Activated naive CD8-positive, alpha-beta T cell treated with anti-CD3 and anti-CD28 coated beads for 36 hours (primary cell): ENCODE data around the gene MXRA7. TPM values are rescaled to one million over a fixed set of nuclear protein-coding genes. Genes with fewer than 3 reads are reported as not detected.

Experiments used
- DNase-seq: peaks from one replicate; pipeline ENCODE4 v3.0.0; 2021
- H3K27ac Mint-ChIP-seq: one replicate; pipeline ENCODE4 v1.8.0; 2022; ENCODE audit warnings: mild to moderate bottlenecking, moderate library complexity, mixed read lengths
- H3K27me3 Mint-ChIP-seq: one replicate; pipeline ENCODE4 v1.8.0; 2022; ENCODE audit warnings: mild to moderate bottlenecking, mixed read lengths
- H3K36me3 Mint-ChIP-seq: one replicate; pipeline ENCODE4 v1.8.0; 2021; ENCODE audit warnings: mild to moderate bottlenecking, mixed read lengths
- H3K4me1 Mint-ChIP-seq: one replicate; pipeline ENCODE4 v1.8.0; 2021; ENCODE audit warnings: mixed read lengths
- H3K4me3 Mint-ChIP-seq: one replicate; pipeline ENCODE4 v1.8.0; 2022; ENCODE audit warnings: mild to moderate bottlenecking, moderate library complexity, mixed read lengths
- H3K9me3 Mint-ChIP-seq: one replicate; pipeline ENCODE4 v1.8.0; 2022; ENCODE audit warnings: mixed read lengths
- total RNA-seq, 2 experiments: library from RNA; stranded (reverse); gene quantifications; one replicate each; pipeline ENCODE4 v1.2.3, GENCODE V29; 2021

MXRA7 gene
- total RNA-seq, 2 experiments from 2014 or later: 13.7 to 14.8 TPM

DNA sequence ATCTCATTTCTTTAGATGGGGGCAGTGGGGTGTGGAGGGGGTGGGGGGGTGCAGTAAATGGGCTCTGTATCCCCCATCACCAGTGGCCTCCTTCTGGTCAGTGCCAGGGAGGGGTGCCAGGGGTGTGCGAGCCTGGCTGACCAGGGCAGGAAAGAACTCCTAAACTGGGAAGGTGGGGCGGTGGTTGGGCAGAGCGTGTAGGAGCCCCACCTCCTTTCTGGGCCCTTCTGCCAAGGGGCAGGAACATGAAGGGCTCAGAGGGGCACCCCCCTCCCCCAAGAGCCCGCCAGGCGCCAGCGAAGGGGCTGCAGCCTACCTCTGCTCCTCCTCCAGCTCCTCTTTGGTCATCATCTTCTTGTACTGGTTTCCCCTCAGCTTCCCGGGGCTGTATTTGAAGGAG, 26.0 kb downstream of the MXRA7 start:
- H3K36me3 Mint-ChIP-seq: no peaks in the 10 kb centered on the region
- H3K4me3 Mint-ChIP-seq: no peak overlapping the region
- H3K4me1 Mint-ChIP-seq: no peaks in the 10 kb centered on the region
- no peak for DNase-seq
- H3K9me3 Mint-ChIP-seq: no peaks in the 10 kb centered on the region
- no peaks in the 10 kb centered on the region for H3K27me3 Mint-ChIP-seq
- H3K27ac Mint-ChIP-seq: no peak overlapping the region

DNA sequence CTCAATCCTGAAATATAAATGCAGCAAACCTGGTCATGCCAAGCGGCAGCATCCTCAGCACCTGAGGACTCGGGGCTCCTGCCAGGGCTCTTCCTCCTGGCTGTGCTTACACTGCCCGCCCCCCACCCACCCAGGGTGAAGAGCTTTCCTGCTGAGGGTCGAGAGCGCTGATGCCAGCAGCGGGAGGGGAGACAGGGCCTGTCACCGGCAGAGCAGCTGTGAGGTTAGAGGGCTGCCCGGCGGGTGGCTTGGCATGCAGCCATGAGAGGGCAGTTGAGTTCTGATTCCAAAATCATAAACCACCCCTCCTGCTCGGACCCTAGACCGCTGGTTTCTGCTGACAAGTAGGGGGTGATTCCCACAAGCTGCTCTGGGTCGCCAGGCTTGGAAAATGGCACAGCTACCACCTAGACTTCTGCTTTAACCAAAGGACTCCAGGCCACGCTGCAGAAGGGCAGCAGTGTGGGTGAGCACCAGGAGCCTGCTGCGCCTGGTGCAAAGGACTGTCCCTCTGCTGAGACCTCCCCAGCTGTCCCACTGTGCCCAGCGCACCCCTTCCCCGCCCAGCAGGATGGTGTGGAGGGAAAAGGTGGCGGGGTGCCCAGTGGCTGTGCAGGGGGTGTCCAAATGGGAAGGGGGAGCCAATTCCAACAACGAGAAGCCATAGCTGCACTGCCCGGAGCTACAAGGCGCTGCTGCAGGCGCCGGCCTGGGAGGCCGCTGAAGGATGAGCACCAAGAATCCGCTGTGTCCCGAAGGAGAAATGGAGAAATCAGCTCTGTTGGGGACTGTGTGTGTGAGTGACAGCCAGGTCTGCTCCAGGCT, 26.6 kb downstream of the MXRA7 start:
- no peak overlapping the region for H3K27ac Mint-ChIP-seq

DNA sequence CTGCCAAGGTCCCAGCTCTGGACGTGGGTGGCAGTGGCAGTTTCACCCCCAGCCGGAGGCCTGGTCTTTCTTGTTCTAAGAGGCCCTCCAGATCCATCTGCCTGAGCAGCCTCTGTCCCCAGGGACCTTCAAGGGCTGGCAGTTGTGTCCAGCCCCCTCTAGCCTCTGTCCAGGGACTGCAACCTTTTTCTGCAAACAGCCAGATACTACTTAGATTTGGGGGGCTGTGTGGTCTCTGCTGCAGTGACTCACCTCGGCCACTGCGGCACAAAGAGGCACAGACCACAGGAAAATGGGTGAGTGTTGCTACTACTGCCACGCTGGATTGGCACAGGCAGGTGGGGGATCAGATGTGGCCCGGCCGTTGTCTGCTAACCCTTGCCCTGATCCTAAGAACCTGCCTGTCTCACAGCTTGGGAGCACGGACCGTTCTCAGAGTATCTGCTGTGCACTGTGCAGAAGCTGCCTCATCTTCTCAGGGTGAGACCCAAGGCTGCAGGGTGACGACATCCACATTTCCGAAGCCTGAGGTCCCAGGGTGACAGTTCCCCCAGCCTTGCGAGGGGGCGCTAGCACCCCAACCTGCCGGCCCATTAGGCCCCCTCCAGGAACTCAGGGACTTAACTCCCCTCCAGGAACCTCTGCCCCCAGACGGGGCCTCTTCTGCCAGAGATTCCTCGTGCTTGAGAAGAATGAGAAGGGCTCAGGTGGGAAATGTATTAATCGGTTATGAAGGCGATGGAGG, 27.6 kb downstream of the MXRA7 start:
- no peak overlapping the region for H3K4me3 Mint-ChIP-seq
- no peaks in the 10 kb centered on the region for H3K27me3 Mint-ChIP-seq
- no peaks in the 10 kb centered on the region for H3K4me1 Mint-ChIP-seq
- DNase-seq: no peak
- H3K36me3 Mint-ChIP-seq: no peaks in the 10 kb centered on the region
- no peaks in the 10 kb centered on the region for H3K9me3 Mint-ChIP-seq
- no peak overlapping the region for H3K27ac Mint-ChIP-seq

More for the DNA sequence above, 26.6 kb downstream of the MXRA7 start:
- H3K4me3 Mint-ChIP-seq: no peak overlapping the region
- H3K4me1 Mint-ChIP-seq: no peaks in the 10 kb centered on the region
- H3K36me3 Mint-ChIP-seq: no peaks in the 10 kb centered on the region
- no peaks in the 10 kb centered on the region for H3K9me3 Mint-ChIP-seq
- DNase-seq: no peak
- no peaks in the 10 kb centered on the region for H3K27me3 Mint-ChIP-seq

DNA sequence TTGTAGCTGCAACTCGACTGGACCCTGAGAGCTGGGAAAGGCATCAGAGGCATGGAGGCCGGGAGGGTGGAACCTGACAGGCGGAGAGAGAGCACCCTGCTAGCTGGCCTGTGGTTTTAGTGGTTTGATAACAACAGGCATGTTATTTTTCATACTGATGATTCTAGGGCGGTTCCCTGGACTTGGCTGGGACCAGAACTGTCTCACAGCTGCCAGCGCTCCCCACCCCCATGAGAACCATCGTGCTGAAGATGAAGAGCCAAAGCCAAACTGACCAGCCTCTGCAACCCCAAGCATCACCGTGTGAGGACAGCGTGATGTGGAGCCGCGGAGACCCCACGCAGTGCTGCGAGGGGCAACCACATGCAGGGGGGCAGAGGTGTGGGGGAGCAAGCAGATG, 28.5 kb downstream of the MXRA7 start:
- Mint-ChIP-seq H3K36me3 (no peaks in the 10 kb centered on the region), H3K27me3 (no peaks in the 10 kb centered on the region), H3K4me3 (no peak overlapping the region), H3K4me1 (no peaks in the 10 kb centered on the region), H3K27ac (no peak overlapping the region), H3K9me3 (no peaks in the 10 kb centered on the region)
- DNase-seq: no peak

DNA sequence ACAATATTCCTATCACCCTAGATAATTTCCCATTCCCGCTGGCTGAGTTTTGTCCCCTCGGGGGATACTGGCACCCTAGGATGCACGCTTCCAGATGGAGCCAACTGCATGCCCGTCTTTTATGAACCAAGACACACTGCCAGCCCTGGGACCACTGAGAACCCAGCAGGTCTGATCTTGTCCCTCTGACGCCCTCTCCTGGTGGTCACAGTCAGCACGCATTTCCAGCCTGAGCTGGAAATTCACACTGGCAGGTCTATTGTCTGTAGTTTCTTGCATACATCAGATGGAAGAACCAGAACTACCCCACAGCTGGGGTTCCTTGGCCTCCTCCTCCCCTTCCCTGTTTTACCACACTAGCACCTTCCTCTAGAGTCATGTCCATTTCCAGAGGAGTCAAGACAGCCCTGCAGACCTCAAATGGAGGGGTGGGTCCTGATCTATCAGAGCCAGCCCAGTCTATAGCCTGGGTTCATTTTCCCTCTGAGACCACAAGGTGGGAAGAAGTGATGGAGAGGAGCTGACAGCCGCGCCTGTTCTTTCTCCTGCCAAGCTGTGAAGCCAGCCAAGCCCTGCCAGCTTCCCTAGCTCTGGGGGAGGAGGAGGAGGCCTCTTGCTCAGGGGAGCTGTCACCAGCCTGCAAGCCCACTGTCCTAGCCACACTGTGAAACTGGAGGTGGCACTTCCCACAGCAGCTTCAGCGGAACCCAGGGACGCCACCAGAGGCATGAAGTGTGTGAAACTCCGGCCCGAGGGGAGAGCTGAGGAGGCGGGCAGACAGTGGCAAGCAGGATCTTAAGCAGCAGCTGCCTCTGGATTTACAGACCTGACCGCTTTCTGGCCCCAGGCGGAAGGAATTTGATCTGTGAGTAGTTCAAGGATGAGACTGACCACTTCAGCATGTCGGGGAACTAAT, 29.3 kb downstream of the MXRA7 start:
- no peak overlapping the region for H3K27ac Mint-ChIP-seq
- no peak overlapping the region for H3K4me3 Mint-ChIP-seq

DNA sequence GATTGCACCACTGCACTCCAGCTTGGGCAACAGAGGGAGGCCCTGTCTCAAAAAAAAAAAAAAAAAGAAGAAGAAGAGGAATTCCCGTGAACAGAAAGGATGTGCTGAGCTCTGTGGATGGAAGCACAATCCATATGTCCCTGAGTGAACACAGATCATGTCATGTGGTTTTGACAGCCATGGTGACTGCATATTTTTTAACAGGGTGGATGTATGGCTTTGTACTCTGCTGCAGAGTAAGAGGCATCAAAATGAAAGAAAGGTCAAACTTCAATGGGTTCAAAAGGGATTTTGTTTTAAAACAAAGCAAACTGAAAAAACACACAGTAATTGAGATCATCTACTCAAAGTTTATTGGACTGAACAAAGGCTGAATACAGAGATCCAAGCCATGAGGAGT, 31.5 kb downstream of the MXRA7 start:
- Mint-ChIP-seq H3K36me3 (no peaks in the 10 kb centered on the region), H3K27me3 (no peaks in the 10 kb centered on the region), H3K27ac (no peak overlapping the region), H3K4me1 (no peaks in the 10 kb centered on the region), H3K4me3 (no peak overlapping the region), H3K9me3 (no peaks in the 10 kb centered on the region)
- no peak for DNase-seq

More for the DNA sequence above, 29.3 kb downstream of the MXRA7 start:
- no peaks in the 10 kb centered on the region for H3K9me3 Mint-ChIP-seq
- no peaks in the 10 kb centered on the region for H3K27me3 Mint-ChIP-seq
- H3K4me1 Mint-ChIP-seq: no peaks in the 10 kb centered on the region
- no peaks in the 10 kb centered on the region for H3K36me3 Mint-ChIP-seq
- DNase-seq: peak; percentile 65

DNA sequence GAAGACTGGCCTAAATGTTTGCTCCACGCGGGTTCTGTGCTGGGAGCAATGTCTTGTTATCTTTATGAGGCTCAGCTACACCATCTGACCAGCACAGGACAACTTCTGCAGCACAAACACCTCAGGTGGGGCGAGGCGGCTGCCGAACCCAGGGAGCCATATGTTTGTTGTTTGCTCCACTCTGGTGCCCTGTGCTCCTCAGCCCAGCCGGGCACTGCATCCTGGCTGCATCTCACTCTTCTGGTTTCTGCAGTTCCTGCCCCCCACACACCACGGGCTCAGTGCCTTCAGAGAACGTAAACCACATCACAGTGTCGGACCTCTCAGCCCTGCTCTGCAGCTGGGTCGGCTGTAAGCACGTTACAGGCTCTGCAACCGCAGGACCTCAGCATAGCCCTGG, 32.4 kb downstream of the MXRA7 start:
- no peaks in the 10 kb centered on the region for H3K36me3 Mint-ChIP-seq
- H3K27ac Mint-ChIP-seq: no peak overlapping the region
- peak; percentile 22 for DNase-seq
- no peak overlapping the region for H3K4me3 Mint-ChIP-seq
- no peaks in the 10 kb centered on the region for H3K27me3 Mint-ChIP-seq
- no peaks in the 10 kb centered on the region for H3K9me3 Mint-ChIP-seq
- peaks cover 5% of the 10 kb centered on the region for H3K4me1 Mint-ChIP-seq

DNA sequence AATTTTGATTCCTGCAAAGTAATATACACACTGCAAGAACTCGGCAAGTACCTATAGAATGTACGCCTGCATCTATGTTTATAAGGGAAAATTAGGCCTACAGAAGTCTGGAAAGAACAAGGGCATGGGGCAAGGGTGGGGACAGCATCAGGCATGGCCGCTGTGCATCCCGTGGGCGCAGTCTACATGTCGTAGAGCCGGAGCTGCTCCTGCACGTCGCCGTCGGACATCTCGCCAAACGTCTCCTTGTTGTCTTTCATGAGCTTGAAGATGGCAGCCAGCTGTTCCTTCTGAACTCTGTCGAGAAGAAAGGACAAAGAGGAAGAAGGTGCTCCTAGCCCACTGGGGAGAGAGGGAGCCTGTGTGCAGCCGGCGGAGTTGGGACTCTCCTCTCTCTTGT, 33.4 kb downstream of the MXRA7 start:
- Mint-ChIP-seq H3K36me3 (no peaks in the 10 kb centered on the region), H3K9me3 (no peaks in the 10 kb centered on the region), H3K4me3 (no peak overlapping the region), H3K4me1 (peaks cover 13% of the 10 kb centered on the region), H3K27me3 (no peaks in the 10 kb centered on the region), H3K27ac (no peak overlapping the region)
- DNase-seq: no peak

DNA sequence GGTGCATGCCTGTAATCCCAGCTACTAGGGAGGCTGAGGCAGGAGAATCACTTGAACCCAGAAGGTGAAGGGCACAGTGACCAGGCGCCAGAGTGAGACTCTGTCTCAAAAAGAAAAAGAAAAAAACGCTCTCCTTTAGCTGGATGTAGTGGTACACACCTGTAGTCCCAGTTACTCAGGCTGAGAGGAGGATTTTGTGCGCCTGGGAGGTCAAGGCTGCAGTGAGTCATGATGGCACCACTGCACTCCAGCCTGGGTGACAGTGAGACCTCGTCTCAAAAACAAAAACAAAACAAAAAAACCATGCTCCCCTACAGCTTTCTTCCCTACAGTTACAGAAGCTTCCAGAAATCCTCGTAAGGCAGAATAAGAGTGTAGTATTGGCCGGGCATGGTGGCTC, 34.1 kb downstream of the MXRA7 start:
- no peaks in the 10 kb centered on the region for H3K36me3 Mint-ChIP-seq
- H3K4me1 Mint-ChIP-seq: peaks cover 17% of the 10 kb centered on the region
- H3K27ac Mint-ChIP-seq: no peak overlapping the region
- H3K4me3 Mint-ChIP-seq: no peak overlapping the region
- no peaks in the 10 kb centered on the region for H3K9me3 Mint-ChIP-seq
- DNase-seq: no peak
- no peaks in the 10 kb centered on the region for H3K27me3 Mint-ChIP-seq

DNA sequence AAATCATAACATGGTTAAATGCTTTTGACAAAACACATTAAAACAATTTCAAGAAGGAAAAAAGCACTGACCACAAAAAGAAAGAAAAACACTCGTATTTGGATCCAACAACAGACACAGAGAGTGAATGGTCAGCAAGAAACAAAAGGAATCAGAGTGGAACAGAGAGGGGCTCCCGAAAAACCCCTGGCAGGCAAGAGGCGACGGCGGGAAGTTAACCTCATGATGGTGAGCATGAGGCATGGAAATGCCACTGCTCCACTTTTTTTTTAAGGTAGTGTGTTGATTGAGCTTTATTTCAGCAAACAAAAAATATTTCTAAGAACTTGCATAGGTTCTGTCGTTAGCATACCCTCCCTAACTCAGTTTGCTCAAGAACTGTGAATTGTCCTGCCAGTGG, 35.1 kb downstream of the MXRA7 start:
- peaks cover 25% of the 10 kb centered on the region for H3K4me1 Mint-ChIP-seq
- H3K4me3 Mint-ChIP-seq: no peak overlapping the region
- no peaks in the 10 kb centered on the region for H3K27me3 Mint-ChIP-seq
- no peak overlapping the region for H3K27ac Mint-ChIP-seq
- no peak for DNase-seq
- no peaks in the 10 kb centered on the region for H3K9me3 Mint-ChIP-seq
- H3K36me3 Mint-ChIP-seq: no peaks in the 10 kb centered on the region

DNA sequence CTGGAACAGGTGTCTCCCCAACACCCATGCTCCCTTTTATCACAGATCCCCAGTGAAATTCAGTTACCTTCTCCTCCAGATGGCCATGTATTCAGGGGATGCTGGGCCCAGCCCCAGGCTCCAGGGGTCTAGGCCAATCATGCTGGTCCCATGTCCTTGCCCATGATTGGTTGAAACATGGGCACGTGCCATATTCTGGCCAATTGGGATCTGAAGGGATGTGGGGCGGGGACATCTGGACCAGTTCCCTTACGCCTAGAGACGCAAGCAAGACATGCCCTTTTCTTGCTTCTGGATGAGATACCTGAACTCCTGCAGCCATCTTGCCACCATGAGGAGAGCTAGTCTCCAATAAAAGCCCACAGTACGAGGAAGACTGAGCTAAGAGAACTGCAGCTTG, 36.2 kb downstream of the MXRA7 start:
- Mint-ChIP-seq H3K4me1 (peaks cover 32% of the 10 kb centered on the region), H3K27ac (no peak overlapping the region), H3K36me3 (no peaks in the 10 kb centered on the region), H3K9me3 (peaks cover 2% of the 10 kb centered on the region), H3K4me3 (no peak overlapping the region), H3K27me3 (no peaks in the 10 kb centered on the region)
- no peak for DNase-seq

DNA sequence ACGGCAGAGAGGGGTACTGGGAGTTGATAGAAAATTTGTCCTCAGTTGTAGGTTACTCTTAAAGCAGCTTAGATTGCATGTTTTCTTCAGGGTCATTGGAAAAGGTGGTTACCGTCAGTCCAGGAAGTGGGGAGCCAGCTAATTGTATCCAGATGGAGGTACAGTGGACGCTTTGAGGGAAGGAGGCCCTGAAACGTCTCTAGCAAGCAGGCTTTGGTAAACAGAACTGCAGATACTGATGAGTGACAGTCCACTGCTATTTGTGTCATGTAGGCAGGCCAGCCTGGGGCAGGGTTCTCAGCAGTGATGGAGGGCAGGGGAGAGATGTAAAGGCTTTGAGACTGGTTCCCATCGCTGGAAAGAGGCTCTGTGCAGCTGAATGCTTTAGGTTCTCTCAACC, 37.0 kb downstream of the MXRA7 start:
- Mint-ChIP-seq H3K27me3 (no peaks in the 10 kb centered on the region), H3K9me3 (peaks cover 2% of the 10 kb centered on the region), H3K27ac (peak overlapping the region; percentile 54), H3K4me3 (no peak overlapping the region), H3K36me3 (no peaks in the 10 kb centered on the region), H3K4me1 (peaks cover 32% of the 10 kb centered on the region)
- DNase-seq: no peak

DNA sequence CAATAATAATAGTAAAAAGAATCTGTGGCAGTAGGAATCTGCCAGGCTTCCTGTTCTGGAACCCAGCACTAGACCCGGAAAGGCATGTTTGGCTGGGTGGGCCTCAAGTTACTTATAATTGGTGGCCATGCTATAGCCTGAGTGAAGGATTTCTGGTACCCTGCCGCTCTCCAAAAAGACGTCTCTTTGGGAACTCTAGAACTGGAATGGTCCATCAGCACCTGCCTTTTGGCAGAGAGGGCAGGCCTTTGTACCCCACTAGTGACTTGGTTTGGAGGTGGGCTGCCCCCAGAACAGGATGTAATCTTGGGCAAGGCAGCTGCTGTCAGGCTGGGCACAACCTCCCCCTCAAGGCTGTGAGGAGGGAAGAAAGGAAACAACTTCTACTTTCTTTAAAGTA, 37.9 kb downstream of the MXRA7 start:
- H3K36me3 Mint-ChIP-seq: no peaks in the 10 kb centered on the region

DNA sequence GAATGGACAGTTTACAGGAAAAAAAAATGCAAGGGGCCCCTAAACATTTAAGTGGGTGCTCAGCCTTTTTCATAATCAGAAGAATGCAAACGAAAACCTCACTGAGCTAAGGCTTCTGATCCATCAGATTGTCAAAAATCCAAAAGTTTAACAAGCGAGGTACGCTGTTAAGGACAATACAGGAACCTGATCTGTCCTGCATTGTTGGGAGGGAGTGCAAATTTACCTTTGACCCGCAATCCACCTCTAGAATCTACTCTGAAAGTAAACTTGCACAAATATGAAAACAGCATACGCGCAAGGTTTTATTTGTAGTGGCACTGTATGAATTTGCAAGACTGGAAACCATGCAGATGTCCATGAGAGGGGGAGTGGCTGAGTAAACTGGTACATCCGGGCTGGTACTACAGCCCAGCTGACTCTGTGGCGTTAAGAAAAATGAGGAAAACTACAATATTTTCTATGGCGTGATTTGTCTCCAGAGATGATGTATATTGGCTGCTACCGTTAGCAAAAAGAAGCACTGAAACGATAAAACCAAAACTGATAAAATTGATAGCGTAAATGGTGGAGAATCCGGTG, 38.4 kb downstream of the MXRA7 start:
- Mint-ChIP-seq H3K27me3 (no peaks in the 10 kb centered on the region), H3K36me3 (no peaks in the 10 kb centered on the region), H3K4me3 (peak overlapping the region; percentile 91), H3K4me1 (peaks cover 32% of the 10 kb centered on the region), H3K9me3 (peaks cover 2% of the 10 kb centered on the region), H3K27ac (peak overlapping the region; percentile 87)
- DNase-seq: no peak

More for the DNA sequence above, 37.9 kb downstream of the MXRA7 start:
- H3K27ac Mint-ChIP-seq: no peak overlapping the region
- H3K4me1 Mint-ChIP-seq: peaks cover 32% of the 10 kb centered on the region
- no peak for DNase-seq
- H3K4me3 Mint-ChIP-seq: peak overlapping the region; percentile 91
- peaks cover 2% of the 10 kb centered on the region for H3K9me3 Mint-ChIP-seq
- no peaks in the 10 kb centered on the region for H3K27me3 Mint-ChIP-seq

DNA sequence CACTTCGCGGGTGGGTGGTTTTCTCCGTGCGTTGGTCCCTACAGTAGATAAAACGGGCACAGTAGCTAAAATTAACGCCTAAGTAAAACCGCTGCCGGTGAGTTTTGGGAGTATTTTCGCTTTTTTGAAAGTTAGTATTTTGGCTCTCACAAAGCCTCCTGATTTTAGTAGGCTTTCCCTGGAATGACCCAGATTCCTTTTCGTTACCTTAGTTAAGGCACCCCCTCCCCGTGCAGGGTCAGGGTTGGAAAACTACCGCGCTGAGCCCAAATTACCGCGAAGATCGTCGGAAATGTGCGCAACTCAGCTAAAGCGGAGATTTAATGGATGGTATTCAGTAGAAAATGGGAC, 38.9 kb downstream of the MXRA7 start:
- DNase-seq: no peak
- Mint-ChIP-seq H3K9me3 (peaks cover 2% of the 10 kb centered on the region), H3K4me1 (peaks cover 32% of the 10 kb centered on the region), H3K27me3 (no peaks in the 10 kb centered on the region), H3K4me3 (peak overlapping the region; percentile 91), H3K27ac (peak overlapping the region; percentile 87), H3K36me3 (no peaks in the 10 kb centered on the region)
